ENCODE results near the gene IFNL3. TPM values are rescaled to one million over a fixed set of nuclear protein-coding genes. Genes with fewer than 3 reads are reported as not detected.

IFNL3 gene
- total and polyA plus RNA-seq, 9 donors: not detected

DNA sequence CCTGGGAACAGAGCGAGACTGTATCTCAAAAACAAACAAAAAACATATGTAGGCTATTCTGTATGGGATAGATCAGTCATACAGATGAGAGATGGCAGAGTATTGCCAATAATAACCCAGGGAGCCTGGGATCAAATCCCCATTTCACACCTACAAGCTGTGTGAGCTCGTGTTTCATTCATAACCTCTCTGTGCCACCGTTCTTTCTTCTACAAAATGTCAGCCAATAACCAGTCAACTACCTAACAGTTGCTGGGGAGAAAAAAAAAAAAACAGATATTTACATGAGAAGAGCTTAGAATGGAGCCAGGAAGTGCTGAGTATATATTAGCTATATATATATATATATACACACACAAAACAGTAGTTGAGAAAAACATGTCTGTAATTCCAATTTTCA lies 16.9 kb upstream of the IFNL3 start:
- 64 to 88% (median 76%) methylated on average over 3 of the region's 3 CpGs for WGBS, 3 donors
- Histone ChIP-seq H3K4me3 (no peak overlapping the region), H3K4me1 (ENCODE audit: insufficient read depth) (peaks cover 2% of the 10 kb centered on the region), H3K36me3 (no peaks in the 10 kb centered on the region), H3K27ac (no peak overlapping the region), H3K27me3 (no peaks in the 10 kb centered on the region), H3K9me3 (peaks cover 0 to 1% of the 10 kb centered on the region in 2 donors)
- TF ChIP-seq POLR2A (IDR thresholded peaks at IDR 0.05): no peak
- no peak for TF ChIP-seq EP300 (IDR thresholded peaks at IDR 0.05)
- TF ChIP-seq, protein P1, sequence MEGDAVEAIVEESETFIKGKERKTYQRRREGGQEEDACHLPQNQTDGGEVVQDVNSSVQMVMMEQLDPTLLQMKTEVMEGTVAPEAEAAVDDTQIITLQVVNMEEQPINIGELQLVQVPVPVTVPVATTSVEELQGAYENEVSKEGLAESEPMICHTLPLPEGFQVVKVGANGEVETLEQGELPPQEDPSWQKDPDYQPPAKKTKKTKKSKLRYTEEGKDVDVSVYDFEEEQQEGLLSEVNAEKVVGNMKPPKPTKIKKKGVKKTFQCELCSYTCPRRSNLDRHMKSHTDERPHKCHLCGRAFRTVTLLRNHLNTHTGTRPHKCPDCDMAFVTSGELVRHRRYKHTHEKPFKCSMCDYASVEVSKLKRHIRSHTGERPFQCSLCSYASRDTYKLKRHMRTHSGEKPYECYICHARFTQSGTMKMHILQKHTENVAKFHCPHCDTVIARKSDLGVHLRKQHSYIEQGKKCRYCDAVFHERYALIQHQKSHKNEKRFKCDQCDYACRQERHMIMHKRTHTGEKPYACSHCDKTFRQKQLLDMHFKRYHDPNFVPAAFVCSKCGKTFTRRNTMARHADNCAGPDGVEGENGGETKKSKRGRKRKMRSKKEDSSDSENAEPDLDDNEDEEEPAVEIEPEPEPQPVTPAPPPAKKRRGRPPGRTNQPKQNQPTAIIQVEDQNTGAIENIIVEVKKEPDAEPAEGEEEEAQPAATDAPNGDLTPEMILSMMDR (IDR thresholded peaks at IDR 0.05): no peak
- DNase-seq: no peak
- intact Hi-C loops (cut with DNase I): no loop called here

DNA sequence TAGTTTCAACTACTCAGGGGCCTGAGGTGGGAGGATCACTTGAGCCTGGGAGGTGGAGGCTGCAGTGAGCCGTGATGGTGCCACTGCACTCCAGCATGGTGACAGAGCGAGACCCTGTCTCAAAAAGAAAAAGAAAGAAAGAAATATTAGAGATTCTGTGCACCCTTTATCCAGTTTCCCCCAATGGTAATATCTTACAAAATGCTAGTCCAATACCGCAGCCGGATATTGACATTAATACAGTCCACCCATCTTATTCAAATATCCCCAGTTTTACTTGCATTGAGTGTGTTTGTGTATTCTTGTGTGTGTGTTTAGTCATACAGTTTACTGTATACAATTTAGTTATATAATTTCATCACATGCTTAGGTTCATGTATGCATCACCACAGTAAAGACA lies 12.4 kb upstream of the IFNL3 start:
- TF ChIP-seq EP300 (IDR thresholded peaks at IDR 0.05) (no peak), POLR2A (IDR thresholded peaks at IDR 0.05) (no peak)
- TF ChIP-seq, protein P1 (IDR thresholded peaks at IDR 0.05): no peak
- Histone ChIP-seq H3K9me3 (peaks cover 0 to 4% of the 10 kb centered on the region in 2 donors), H3K4me1 (ENCODE audit: insufficient read depth) (no peaks in the 10 kb centered on the region), H3K36me3 (no peaks in the 10 kb centered on the region), H3K27ac (no peak overlapping the region), H3K4me3 (no peak overlapping the region), H3K27me3 (no peaks in the 10 kb centered on the region)
- DNase-seq: no peak
- 93 to 95% (median 95%) methylated on average over 4 of the region's 4 CpGs for WGBS, 3 donors
- intact Hi-C loops (cut with DNase I): no loop called here

DNA sequence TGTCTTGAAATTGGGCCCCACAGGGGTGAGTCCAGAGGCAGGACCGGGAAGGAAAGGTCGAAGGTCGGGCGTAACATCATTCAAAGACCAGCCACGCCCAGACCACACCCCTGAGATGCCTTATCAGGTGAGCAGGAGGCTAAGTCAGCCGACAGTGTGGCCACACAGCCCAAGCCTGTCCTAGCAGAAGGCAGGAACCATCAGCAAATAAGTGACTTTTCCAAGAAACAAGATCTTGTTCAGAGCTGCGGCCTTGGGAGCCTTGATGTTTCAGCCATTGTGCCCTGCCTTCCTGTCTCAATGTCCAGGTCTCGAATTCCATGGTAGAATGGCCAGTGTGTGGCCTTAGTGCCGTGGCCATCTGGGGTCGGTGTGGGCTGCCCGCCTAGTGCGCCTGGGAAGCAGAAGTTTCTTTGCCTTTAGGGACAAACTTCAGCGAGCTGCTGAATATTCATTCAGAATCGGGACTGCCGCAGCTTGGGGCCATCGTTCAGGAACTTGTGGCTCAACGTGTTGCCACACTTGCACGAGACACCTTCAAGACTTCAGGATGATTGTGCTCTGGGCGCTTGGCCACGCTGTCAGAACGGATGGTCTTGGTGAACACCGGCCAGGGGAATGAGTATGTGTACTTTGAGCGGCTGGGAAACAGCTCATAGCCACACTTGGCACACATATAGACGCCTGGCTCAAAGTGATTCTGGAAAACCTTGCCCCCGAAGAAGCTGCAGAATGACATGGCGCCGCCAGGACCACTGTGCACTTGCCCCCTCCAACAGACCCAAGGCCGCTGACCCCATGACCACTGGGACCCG lies 9.9 kb upstream of the IFNL3 start:
- TF ChIP-seq, protein P1 (IDR thresholded peaks at IDR 0.05): no peak
- TF ChIP-seq POLR2A (IDR thresholded peaks at IDR 0.05) (no peak), EP300 (IDR thresholded peaks at IDR 0.05) (no peak)
- no peaks in the 10 kb centered on the region for H3K27me3 ChIP-seq
- H3K4me1 ChIP-seq (ENCODE audit: insufficient read depth): no peaks in the 10 kb centered on the region
- H3K27ac ChIP-seq: no peak overlapping the region
- peaks cover 0 to 4% of the 10 kb centered on the region in 2 donors for H3K9me3 ChIP-seq
- no peaks in the 10 kb centered on the region for H3K36me3 ChIP-seq
- no peak for DNase-seq
- intact Hi-C loops (cut with DNase I): no loop called here
- H3K4me3 ChIP-seq: no peak overlapping the region
- 82 to 85% (median 85%) methylated on average over 29 of the region's 29 CpGs for WGBS, 3 donors

DNA sequence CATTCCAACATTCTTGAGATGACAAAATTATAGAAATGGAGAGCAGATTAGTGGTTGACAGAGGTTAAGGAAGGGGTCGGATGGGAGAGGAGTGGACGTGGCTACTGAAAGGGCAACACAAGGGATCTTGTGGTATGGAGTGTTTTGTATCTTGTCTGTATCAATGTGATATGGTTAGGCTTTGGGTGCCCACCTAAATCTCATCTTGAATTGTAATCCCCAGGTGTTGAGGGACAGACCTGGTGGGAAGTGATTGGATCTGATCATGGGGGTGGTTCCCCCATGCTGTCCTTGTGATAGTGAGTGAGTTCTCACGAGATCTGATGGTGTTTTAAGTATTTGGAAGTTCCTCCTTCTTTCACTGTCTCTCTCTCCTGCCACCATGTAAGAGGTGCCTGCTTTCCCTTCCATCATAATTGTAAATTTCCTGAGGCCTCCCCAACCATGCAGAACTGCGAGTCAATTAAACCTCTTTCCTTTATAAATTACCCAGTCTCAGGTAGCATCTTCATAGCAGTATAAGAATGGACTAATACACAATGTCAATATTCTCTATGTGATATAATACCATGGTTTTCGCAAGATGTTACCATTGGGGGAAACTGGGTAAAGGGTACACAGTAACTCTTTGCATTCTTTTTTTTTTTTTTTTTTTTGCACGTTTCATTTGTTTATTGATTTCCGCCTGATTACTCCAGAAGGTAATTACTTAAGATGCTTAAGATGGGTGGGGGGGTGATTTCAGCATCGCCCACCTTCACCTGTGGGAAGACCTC lies 8.8 kb upstream of the IFNL3 start:
- no peak for DNase-seq
- WGBS, 3 donors: 78 to 89% (median 85%) methylated on average over 8 of the region's 8 CpGs
- no peaks in the 10 kb centered on the region for H3K36me3 ChIP-seq
- no peak overlapping the region for H3K27ac ChIP-seq
- no peaks in the 10 kb centered on the region for H3K27me3 ChIP-seq
- H3K4me3 ChIP-seq: no peak overlapping the region
- TF ChIP-seq, protein P1 (IDR thresholded peaks at IDR 0.05): no peak
- TF ChIP-seq EP300 (IDR thresholded peaks at IDR 0.05) (no peak), POLR2A (IDR thresholded peaks at IDR 0.05) (no peak)
- intact Hi-C loops (cut with DNase I): no loop called here
- peaks cover 0 to 4% of the 10 kb centered on the region in 2 donors for H3K9me3 ChIP-seq
- H3K4me1 ChIP-seq (ENCODE audit: insufficient read depth): no peaks in the 10 kb centered on the region
